ENCODE measurements around the gene ABCC4.

ABCC4 gene

GRCh38 chr13:95248953-95249352 is 52.3 kb downstream of the ABCC4 start:
- DNase-seq (ENCODE audit: low read depth), result no peak
- no peak overlapping the region for H3K4me3 ChIP-seq (replicated peaks; ENCODE audit: low read depth, low read length)
- no peak for TF ChIP-seq CTCF (IDR thresholded peaks at IDR 0.05; ENCODE audit: low read length, missing control alignments)

- no peak overlapping the region for H3K4me3 ChIP-seq (replicated peaks; ENCODE audit: low read depth, low read length)
- no peak for TF ChIP-seq CTCF (IDR thresholded peaks at IDR 0.05; ENCODE audit: low read length, missing control alignments)
- DNase-seq (ENCODE audit: low read depth), result no peak
These were observed 53.4 kb downstream of the ABCC4 start for GRCh38 chr13:95247852-95248251.

- DNase-seq (ENCODE audit: low read depth), result no peak
- H3K4me3 ChIP-seq (replicated peaks; ENCODE audit: low read depth, low read length), result no peak overlapping the region
- no peak for TF ChIP-seq CTCF (IDR thresholded peaks at IDR 0.05; ENCODE audit: low read length, missing control alignments)
These were observed 54.1 kb downstream of the ABCC4 start for GRCh38 chr13:95247171-95247570.

GRCh38 chr13:95246292-95247082 is 54.8 kb downstream of the ABCC4 start:
- no peak overlapping the region for H3K4me3 ChIP-seq (replicated peaks; ENCODE audit: low read depth, low read length)
- no peak for DNase-seq (ENCODE audit: low read depth)
- TF ChIP-seq CTCF (IDR thresholded peaks at IDR 0.05; ENCODE audit: low read length, missing control alignments), result no peak

GRCh38 chr13:95245071-95245470 is 56.2 kb downstream of the ABCC4 start:
- TF ChIP-seq CTCF (IDR thresholded peaks at IDR 0.05; ENCODE audit: low read length, missing control alignments), result no peak
- H3K4me3 ChIP-seq (replicated peaks; ENCODE audit: low read depth, low read length), result no peak overlapping the region
- no peak for DNase-seq (ENCODE audit: low read depth)

GRCh38 chr13:95243207-95243606 is 58.0 kb downstream of the ABCC4 start:
- no peak for TF ChIP-seq CTCF (IDR thresholded peaks at IDR 0.05; ENCODE audit: low read length, missing control alignments)
- no peak for DNase-seq (ENCODE audit: low read depth)
- H3K4me3 ChIP-seq (replicated peaks; ENCODE audit: low read depth, low read length), result no peak overlapping the region

- no peak for TF ChIP-seq CTCF (IDR thresholded peaks at IDR 0.05; ENCODE audit: low read length, missing control alignments)
- no peak overlapping the region for H3K4me3 ChIP-seq (replicated peaks; ENCODE audit: low read depth, low read length)
- no peak for DNase-seq (ENCODE audit: low read depth)
These were observed 59.9 kb downstream of the ABCC4 start for GRCh38 chr13:95241321-95241720.

All from fibroblast of pulmonary artery (primary cell).